ENCODE results near the gene ABL2.

Gene ABL2

GRCh38 chr1:179187735-179188471 is 41.6 kb downstream of the ABL2 start:
- TF ChIP-seq GATA2 (IDR thresholded peaks at IDR 0.05; ENCODE audit: low read depth, low read length) (no peak), GATA3 (IDR thresholded peaks at IDR 0.05; ENCODE audit: low read depth, low read length) (no peak)

GRCh38 chr1:179187043-179187442 is 42.4 kb downstream of the ABL2 start:
- TF ChIP-seq GATA3 (IDR thresholded peaks at IDR 0.05; ENCODE audit: low read depth, low read length) = no peak
- no peak for TF ChIP-seq GATA2 (IDR thresholded peaks at IDR 0.05; ENCODE audit: low read depth, low read length)

- no peak for TF ChIP-seq GATA2 (IDR thresholded peaks at IDR 0.05; ENCODE audit: low read depth, low read length)
- TF ChIP-seq GATA3 (IDR thresholded peaks at IDR 0.05; ENCODE audit: low read depth, low read length) = no peak
Observed at GRCh38 chr1:179184403-179184802, 45.1 kb downstream of the ABL2 start.

GRCh38 chr1:179183857-179184256 is 45.6 kb downstream of the ABL2 start:
- TF ChIP-seq GATA3 (IDR thresholded peaks at IDR 0.05; ENCODE audit: low read depth, low read length) (no peak), GATA2 (IDR thresholded peaks at IDR 0.05; ENCODE audit: low read depth, low read length) (no peak)

- TF ChIP-seq GATA3 (IDR thresholded peaks at IDR 0.05; ENCODE audit: low read depth, low read length) (no peak), GATA2 (IDR thresholded peaks at IDR 0.05; ENCODE audit: low read depth, low read length) (no peak)
Observed at GRCh38 chr1:179178950-179179349, 50.5 kb downstream of the ABL2 start.

GRCh38 chr1:179178183-179178582 is 51.3 kb downstream of the ABL2 start:
- TF ChIP-seq GATA3 (IDR thresholded peaks at IDR 0.05; ENCODE audit: low read depth, low read length) (no peak), GATA2 (IDR thresholded peaks at IDR 0.05; ENCODE audit: low read depth, low read length) (no peak)

GRCh38 chr1:179177615-179178014 is 51.9 kb downstream of the ABL2 start:
- TF ChIP-seq GATA2 (IDR thresholded peaks at IDR 0.05; ENCODE audit: low read depth, low read length) = no peak
- no peak for TF ChIP-seq GATA3 (IDR thresholded peaks at IDR 0.05; ENCODE audit: low read depth, low read length)

GRCh38 chr1:179177182-179177581 is 52.3 kb downstream of the ABL2 start:
- TF ChIP-seq GATA2 (IDR thresholded peaks at IDR 0.05; ENCODE audit: low read depth, low read length) (no peak), GATA3 (IDR thresholded peaks at IDR 0.05; ENCODE audit: low read depth, low read length) (no peak)

- TF ChIP-seq GATA2 (IDR thresholded peaks at IDR 0.05; ENCODE audit: low read depth, low read length) (no peak), GATA3 (IDR thresholded peaks at IDR 0.05; ENCODE audit: low read depth, low read length) (no peak)
Observed at GRCh38 chr1:179175011-179175841, 54.3 kb downstream of the ABL2 start.

- no peak for TF ChIP-seq GATA2 (IDR thresholded peaks at IDR 0.05; ENCODE audit: low read depth, low read length)
Observed at GRCh38 chr1:179169616-179170467, 59.6 kb downstream of the ABL2 start.

- TF ChIP-seq GATA3 (IDR thresholded peaks at IDR 0.05; ENCODE audit: low read depth, low read length) (no peak), GATA2 (IDR thresholded peaks at IDR 0.05; ENCODE audit: low read depth, low read length) (no peak)
Observed at GRCh38 chr1:179168536-179168935, 60.9 kb downstream of the ABL2 start.

- TF ChIP-seq GATA3 (IDR thresholded peaks at IDR 0.05; ENCODE audit: low read depth, low read length) = no peak
- no peak for TF ChIP-seq GATA2 (IDR thresholded peaks at IDR 0.05; ENCODE audit: low read depth, low read length)
Observed at GRCh38 chr1:179167955-179168354, 61.5 kb downstream of the ABL2 start.

- TF ChIP-seq GATA2 (IDR thresholded peaks at IDR 0.05; ENCODE audit: low read depth, low read length) = no peak
- no peak for TF ChIP-seq GATA3 (IDR thresholded peaks at IDR 0.05; ENCODE audit: low read depth, low read length)
Observed at GRCh38 chr1:179167418-179167777, 62.1 kb downstream of the ABL2 start.

Data from SH-SY5Y (cell line).